ENCODE results near the gene ATP6V0B. TPM values are rescaled to one million over a fixed set of nuclear protein-coding genes. Genes with fewer than 3 reads are reported as not detected.

ATP6V0B gene
- total and polyA plus RNA-seq, 2 of the 8 experiments (the other 6 are each of a cell fraction or from before 2014, with no cell fraction given) = 105 to 308 TPM

DNA sequence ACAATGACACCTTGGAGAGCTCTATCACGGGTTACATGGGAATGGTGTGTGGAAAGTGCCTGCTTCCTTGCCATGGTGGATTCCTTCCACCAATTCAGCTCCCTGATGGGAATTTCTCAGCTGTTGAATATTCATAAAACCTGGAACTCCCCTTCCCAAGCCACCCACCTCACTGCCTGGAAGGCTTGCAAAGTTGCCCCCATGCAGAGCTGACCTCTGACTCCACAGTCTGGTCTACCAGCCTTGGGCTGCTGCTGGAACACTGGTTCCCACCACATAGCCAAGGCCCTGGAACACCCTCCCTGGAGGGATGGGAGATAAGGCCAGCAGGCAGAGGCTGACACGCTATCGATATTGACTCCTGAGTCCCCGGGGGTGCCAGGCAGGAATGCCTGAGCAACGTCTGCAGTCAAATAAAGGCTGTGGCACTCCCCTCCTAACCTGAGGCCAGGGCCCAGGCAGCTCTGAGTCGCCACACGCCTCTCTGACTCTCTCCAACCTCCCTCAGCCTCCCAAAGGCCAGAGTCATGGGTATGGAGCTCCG, 25.4 kb downstream of the ATP6V0B start:
- CTCF ChIA-PET (ENCODE audit: partially characterized antibody) = interaction anchor here (0.8 to 21.8 kb wide), 8 partner anchors 11 to 89 kb away, joined by 3 to 478 read pairs (median 5); no protein-coding TSS in a partner anchor
- H4K20me1 ChIP-seq (replicated peaks in 1 of 2; ENCODE audit: control insufficient read depth in 1 of 2, insufficient read depth in 2 of 2, low read length in 2 of 2) = peaks cover 2% of the 10 kb centered on the region in 2 experiments
- H3K79me2 ChIP-seq (ENCODE audit: control insufficient read depth in 1 of 2, insufficient read depth in 2 of 2, low read length in 2 of 2) = no peaks in the 10 kb centered on the region
- H3K4me1 ChIP-seq (replicated peaks in 1 of 4; ENCODE audit: control insufficient read depth in 3 of 4, insufficient read depth in 4 of 4, low read length in 3 of 4) = no peaks in the 10 kb centered on the region
- no peak overlapping the region for H2AK5ac ChIP-seq (ENCODE audit: low read depth, low read length)
- H3K4ac ChIP-seq (replicated peaks; ENCODE audit: insufficient read length, low read depth, low read length) = no peak overlapping the region
- H3K36me3 ChIP-seq (ENCODE audit: control insufficient read depth in 2 of 4, insufficient read depth in 4 of 4, low read length in 3 of 4) = peaks cover 0 to 14% (median 10%) of the 10 kb centered on the region in 4 experiments; a peak in 5 of 8 replicates
- no peak overlapping the region for H3K9ac ChIP-seq (replicated peaks in 1 of 4; ENCODE audit: extremely low read depth in 1 of 4, low read depth in 3 of 4, low read length in 3 of 4)
- no peak overlapping the region for H3K27ac ChIP-seq (ENCODE audit: low read depth, low read length)
- H4K91ac ChIP-seq (replicated peaks; ENCODE audit: insufficient read length, low read length) = no peak overlapping the region
- H2AFZ ChIP-seq (ENCODE audit: low read length) = no peak overlapping the region
- H2BK5ac ChIP-seq (ENCODE audit: low read depth, low read length) = no peak overlapping the region
- H3K23me2 ChIP-seq (ENCODE audit: low read depth, low read length) = no peaks in the 10 kb centered on the region
- H3K27me3 ChIP-seq (replicated peaks in 1 of 4; ENCODE audit: control insufficient read depth in 3 of 4, extremely low read depth in 1 of 4, insufficient read depth in 3 of 4, low read length in 3 of 4) = no peaks in the 10 kb centered on the region
- H3K23ac ChIP-seq (ENCODE audit: insufficient read length) = no peak overlapping the region
- no peak overlapping the region for H3K18ac ChIP-seq (ENCODE audit: extremely low read depth, low read length)
- H2BK12ac ChIP-seq (ENCODE audit: low read depth, low read length) = no peak overlapping the region
- H3K14ac ChIP-seq (ENCODE audit: insufficient read length) = no peak overlapping the region
- H3K9me3 ChIP-seq (ENCODE audit: insufficient read depth in 2 of 2, low read depth in 1 of 2, low read length in 1 of 2) = no peaks in the 10 kb centered on the region
- POLR2A ChIA-PET (ENCODE audit: partially characterized antibody) = interaction anchor here (0.6 to 27.1 kb wide), 5 partner anchors 8 to 239 kb away, joined by 4 to 544 read pairs (median 7); partner anchors contain the start of gene SLC6A9
- H2BK120ac ChIP-seq (replicated peaks; ENCODE audit: low read depth, low read length) = no peak overlapping the region
- 90% methylated on average over 8 of the region's 8 CpGs; no CpG with 5 or more reads in 1 of the 2 experiments for WGBS, 2 experiments (ENCODE audit: extremely low coverage in 1 of 2, insufficient coverage in 1 of 2, insufficient read length in 1 of 2, insufficient replicate concordance in 2 of 2, low coverage in 1 of 2, low lambda C conversion rate in 2 of 2, missing lambda C conversion rate in 1 of 2)
- no peak overlapping the region for H3K4me2 ChIP-seq (ENCODE audit: insufficient read depth in 1 of 2, low read depth in 2 of 2, low read length in 2 of 2)
- DNase-seq (ENCODE audit: low read depth in 1 of 2, low spot score in 2 of 2) = no peak
- no peak for TF ChIP-seq RAD21 (IDR thresholded peaks at IDR 0.05 in 1 of 2, conservative IDR thresholded peaks at IDR 0.05 in 1 of 2; ENCODE audit: low read depth in 2 of 2, low read length in 2 of 2)
- no peak for TF ChIP-seq CTBP2 (IDR thresholded peaks at IDR 0.05; ENCODE audit: borderline replicate concordance, insufficient read depth, insufficient read length, low read length)
- TF ChIP-seq BACH1 (IDR thresholded peaks at IDR 0.05; ENCODE audit: low read length) = no peak
- TF ChIP-seq TCF12 (IDR thresholded peaks at IDR 0.05; ENCODE audit: low read depth, low read length) = no peak
- H4K5ac ChIP-seq (ENCODE audit: insufficient read length, low read depth, low read length) = no peak overlapping the region
- no peak for FAIRE-seq
- H3K56ac ChIP-seq (replicated peaks; ENCODE audit: insufficient read length, low read depth, low read length) = no peak overlapping the region
- no peak overlapping the region for H3K4me3 ChIP-seq (ENCODE audit: extremely low read depth in 1 of 4, insufficient read depth in 2 of 4, low read depth in 3 of 4, low read length in 4 of 4)
- no peak overlapping the region for H4K8ac ChIP-seq (ENCODE audit: extremely low read depth, insufficient read depth, low read length)
- H3K79me1 ChIP-seq (ENCODE audit: low read depth, low read length) = no peaks in the 10 kb centered on the region
- no peak overlapping the region for H2BK20ac ChIP-seq (ENCODE audit: low read length)
- H2BK15ac ChIP-seq (ENCODE audit: low read length) = no peak overlapping the region
